NT2/D1 (cell line): ENCODE results near the gene TUBA1A.

Source experiments
- SUZ12 ChIP-seq: IDR thresholded peaks from 2 replicates; pipeline ENCODE4 v1.6.1; 2011; ENCODE audit not compliant: insufficient read length, insufficient read depth; ENCODE audit errors: extremely low read depth
- YY1 ChIP-seq: IDR thresholded peaks from 2 replicates; pipeline ENCODE4 v1.6.1; 2011; ENCODE audit not compliant: insufficient read length, insufficient read depth

- TF ChIP-seq SUZ12 (no peak), YY1 (no peak)
Observed at GRCh38 chr12:49188916-49189367, at the start of gene TUBA1A.
